Caki2 (cell line): ENCODE data around the gene LRRC14B. TPM values are rescaled to one million over a fixed set of nuclear protein-coding genes. Genes with fewer than 3 reads are reported as not detected.
"Not testable (repeated sequence)": the region's sequence is repeated elsewhere in the genome, so short reads cannot be mapped to it uniquely, and the experiment has no call there.

Experiments
- DNase-seq: peaks from one replicate; pipeline ENCODE4 v3.0.0-alpha.2; 2015; ENCODE audit warnings: low read depth
- in situ Hi-C: cut with HindIII; loops from 2 replicates; pipeline ENCODE4 v1.10.0; 2016; ENCODE audit warnings: low sequenced_read_pairs, low pct_unique_long_range_greater_than_20kb, mixed read lengths
- total RNA-seq: library from RNA; depleted of rRNA; stranded (reverse); fragments of >200 nt; shearing (Covaris generic); gene quantifications from 2 replicates; pipeline ENCODE4 v1.2.3, GENCODE V29; 2014; ENCODE audit warnings: low replicate concordance; rRNA removed

Gene LRRC14B
- total RNA-seq, 1 experiment from 2014 or later: not detected

- in situ Hi-C loops, DNase-seq: not testable (repeated sequence)
Measured at GRCh38 chr5:243683-244367, 52.5 kb downstream of the LRRC14B start.

- in situ Hi-C loops, DNase-seq: not testable (repeated sequence)
Measured at GRCh38 chr5:245717-246116, 54.4 kb downstream of the LRRC14B start.

Other genes starting within 250 kb of the LRRC14B start
- not detected in 2 replicates for gene PLEKHG4B, start 99.3 kb upstream of the LRRC14B start, total RNA-seq
- 4.5 and 6.2 TPM in 2 replicates for gene CCDC127, start 26.7 kb downstream of the LRRC14B start, total RNA-seq
- gene SDHA, start 26.8 kb downstream of the LRRC14B start, total RNA-seq: 81.3 and 93.4 TPM in 2 replicates
- gene PDCD6, start 80.2 kb downstream of the LRRC14B start, total RNA-seq: 107 and 119 TPM in 2 replicates
- gene AHRR, start 130.2 kb downstream of the LRRC14B start, total RNA-seq: 0.09 and 5.2 TPM in 2 replicates